ENCODE results near the gene SLC35E2B. TPM values are rescaled to one million over a fixed set of nuclear protein-coding genes. Genes with fewer than 3 reads are reported as not detected.
A peak's percentile ranks its signal among the peaks of the same experiment; 100 is the strongest.

Gene SLC35E2B
- total RNA-seq, 1 donor from 2014 or later: 20.3 TPM

GRCh38 chr1:1620433-1621139, 72.0 kb downstream of the SLC35E2B start:
- ATAC-seq (no peak), DNase-seq (ENCODE audit: missing footprints) (no peak)
- intact Hi-C loops (cut with DNase I): no loop called here

GRCh38 chr1:1619917-1620361, 72.7 kb downstream of the SLC35E2B start:
- intact Hi-C loops (cut with DNase I): no loop called here
- DNase-seq (ENCODE audit: missing footprints) (peak; percentile 73), ATAC-seq (peak; percentile 14)

GRCh38 chr1:1618396-1619068, 74.1 kb downstream of the SLC35E2B start:
- no peak for ATAC-seq
- DNase-seq (ENCODE audit: missing footprints): no peak

GRCh38 chr1:1617925-1618324, 74.7 kb downstream of the SLC35E2B start:
- intact Hi-C loops (cut with DNase I): no loop called here
- ATAC-seq: no peak
- no peak for DNase-seq (ENCODE audit: missing footprints)

More at GRCh38 chr1:1618396-1619068, 74.1 kb downstream of the SLC35E2B start:
- intact Hi-C loops (cut with DNase I): no loop called here

- no peak for DNase-seq (ENCODE audit: missing footprints)
- intact Hi-C loops (cut with DNase I): no loop called here
- no peak for ATAC-seq
Observed at GRCh38 chr1:1617516-1617915, 75.1 kb downstream of the SLC35E2B start.

- no peak for ATAC-seq
- intact Hi-C loops (cut with DNase I): no loop called here
- no peak for DNase-seq (ENCODE audit: missing footprints)
Observed at GRCh38 chr1:1616838-1617237, 75.8 kb downstream of the SLC35E2B start.

- peak; percentile 2 for ATAC-seq
- intact Hi-C loops (cut with DNase I): no loop called here
- DNase-seq (ENCODE audit: missing footprints): peak; percentile 76
Observed at GRCh38 chr1:1616045-1616790, 76.4 kb downstream of the SLC35E2B start.

- intact Hi-C loops (cut with DNase I): loop anchor here (1.0 kb wide), 1 partner anchor 41 kb away; the partner anchor contains the start of gene SSU72
- ATAC-seq (peak; percentile 95), DNase-seq (ENCODE audit: missing footprints) (peak; percentile 98)
Observed at GRCh38 chr1:1615256-1616044, 77.1 kb downstream of the SLC35E2B start, which contains the start of gene MIB2. Gene MIB2, plus strand, starts transcription at chr1:1615500. Its CDS starts 7,953 bp downstream, at chr1:1623453.

GRCh38 chr1:1614954-1615255, 77.7 kb downstream of the SLC35E2B start:
- intact Hi-C loops (cut with DNase I): loop anchor here (1.0 kb wide), 1 partner anchor 41 kb away; the partner anchor contains the start of gene SSU72
- DNase-seq (ENCODE audit: missing footprints) (no peak), ATAC-seq (no peak)

GRCh38 chr1:1614204-1614953, 78.2 kb downstream of the SLC35E2B start:
- DNase-seq (ENCODE audit: missing footprints) (peak; percentile 63), ATAC-seq (no peak)
- intact Hi-C loops (cut with DNase I): no loop called here

GRCh38 chr1:1613509-1614082, 79.0 kb downstream of the SLC35E2B start:
- intact Hi-C loops (cut with DNase I): no loop called here
- no peak for DNase-seq (ENCODE audit: missing footprints)
- no peak for ATAC-seq

GRCh38 chr1:1612104-1612400, 80.5 kb downstream of the SLC35E2B start:
- intact Hi-C loops (cut with DNase I): no loop called here
- ATAC-seq (no peak), DNase-seq (ENCODE audit: missing footprints) (no peak)

- intact Hi-C loops (cut with DNase I): no loop called here
- ATAC-seq (no peak), DNase-seq (ENCODE audit: missing footprints) (no peak)
Observed at GRCh38 chr1:1610796-1611195, 81.8 kb downstream of the SLC35E2B start.

GRCh38 chr1:1609822-1610485, 82.6 kb downstream of the SLC35E2B start:
- intact Hi-C loops (cut with DNase I): no loop called here
- DNase-seq (ENCODE audit: missing footprints): no peak
- no peak for ATAC-seq
